ENCODE data around the gene TDRD10.

Gene TDRD10

GRCh38 chr1:154536570-154536969, 34.6 kb downstream of the TDRD10 start:
- no peak for TF ChIP-seq CTCF (conservative IDR thresholded peaks at IDR 0.05)
- H3K27ac ChIP-seq: no peak overlapping the region

DNA sequence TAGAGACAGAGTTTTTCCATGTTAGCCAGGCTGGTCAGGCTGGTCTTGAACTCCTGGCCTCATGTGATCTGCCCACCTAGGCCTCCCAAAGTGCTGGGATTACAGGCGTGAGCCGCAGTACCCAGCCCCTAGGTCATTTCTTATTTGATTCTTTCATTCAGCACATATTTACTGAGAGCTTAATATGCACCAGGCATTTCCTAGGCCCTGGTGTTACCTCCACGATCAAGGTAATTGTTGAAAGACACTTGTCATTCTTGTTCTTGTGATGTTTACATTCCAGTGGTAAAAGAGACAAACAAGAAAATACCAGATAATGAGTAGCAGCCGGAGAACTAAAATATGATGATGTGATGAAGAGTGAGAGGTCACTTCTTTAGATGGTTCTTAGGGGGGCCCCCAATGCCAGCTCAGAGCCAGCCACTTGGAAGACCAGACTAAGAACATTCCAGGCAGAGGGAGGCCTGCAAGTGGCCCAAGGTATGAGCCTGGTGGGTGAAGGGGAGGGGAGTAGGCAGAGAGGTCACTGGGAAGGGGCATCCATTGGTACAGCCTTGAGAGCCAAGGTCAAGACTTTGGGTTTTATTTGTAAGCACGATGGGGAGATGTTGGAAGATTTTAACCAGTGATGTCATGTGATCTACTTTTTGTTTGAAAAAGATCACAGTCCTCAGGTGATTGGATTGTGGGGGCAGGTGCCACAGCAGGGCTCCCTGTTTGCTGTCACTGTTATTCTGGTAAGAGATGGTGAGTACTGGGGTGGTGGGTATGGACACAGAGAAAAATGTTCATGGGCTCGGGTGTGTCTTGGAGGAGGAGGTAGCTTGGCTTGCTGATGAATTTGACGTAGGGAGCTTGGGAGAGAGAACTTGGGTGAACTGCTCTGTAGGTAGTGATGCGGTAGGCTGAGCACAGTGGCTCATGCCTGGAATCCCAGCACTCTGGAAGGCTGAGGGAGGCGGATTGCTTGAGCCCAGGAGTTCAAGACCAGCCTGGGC, 37.8 kb downstream of the TDRD10 start:
- H3K27ac ChIP-seq: no peak overlapping the region
- no peak for TF ChIP-seq CTCF (conservative IDR thresholded peaks at IDR 0.05)

- H3K27ac ChIP-seq: no peak overlapping the region
- TF ChIP-seq CTCF (conservative IDR thresholded peaks at IDR 0.05): no peak
Observed at GRCh38 chr1:154541231-154541630, 39.2 kb downstream of the TDRD10 start.

- H3K27ac ChIP-seq: peak overlapping the region; percentile 32
- peak; percentile 98 for TF ChIP-seq CTCF (conservative IDR thresholded peaks at IDR 0.05)
Observed at GRCh38 chr1:154546264-154547063, 44.4 kb downstream of the TDRD10 start.

- peak overlapping the region; percentile 32 for H3K27ac ChIP-seq
- TF ChIP-seq CTCF (conservative IDR thresholded peaks at IDR 0.05): no peak
Observed at GRCh38 chr1:154547105-154547732, 45.2 kb downstream of the TDRD10 start.

DNA sequence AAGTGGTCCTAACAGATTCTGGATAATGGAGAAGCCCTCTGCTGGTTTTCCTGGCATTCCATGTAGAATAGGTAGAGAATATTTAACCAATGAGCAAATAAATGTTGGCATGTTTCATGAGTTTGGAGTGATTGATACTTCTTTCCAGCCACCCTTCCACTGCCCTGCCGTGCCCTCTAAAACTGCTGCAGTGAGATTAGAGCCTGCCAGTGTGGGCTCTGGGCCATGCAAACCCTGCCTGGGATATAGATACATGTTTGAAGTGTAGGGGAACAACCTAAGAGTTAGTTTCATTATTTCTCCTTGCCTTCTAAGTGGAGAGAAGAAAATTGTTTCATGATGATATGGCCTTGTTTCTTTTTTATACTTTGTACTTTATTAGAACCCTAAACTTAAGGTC, 46.0 kb downstream of the TDRD10 start:
- no peak for TF ChIP-seq CTCF (conservative IDR thresholded peaks at IDR 0.05)
- H3K27ac ChIP-seq: peak overlapping the region; percentile 32
